Hippocampal formation (tissue), 2 donors: ENCODE measurements around the gene ITPRIP.

Experiments
- DNase-seq, 2 donors: peaks; one replicate each; lab custom pipeline; 2025; lab: John Stamatoyannopoulos, UW

The ITPRIP gene

GRCh38 chr10:104342941-104343411 lies 4.7 kb upstream of the ITPRIP start:
- DNase-seq: no peak

GRCh38 chr10:104340641-104341040 lies 2.4 kb upstream of the ITPRIP start:
- no peak for DNase-seq

- no peak for DNase-seq
Measured at GRCh38 chr10:104340111-104340526, 1.9 kb upstream of the ITPRIP start.

GRCh38 chr10:104339469-104340110 lies 1.3 kb upstream of the ITPRIP start:
- peak in 1 of 2 donors; percentile 53 for DNase-seq

GRCh38 chr10:104337521-104337984 lies 712 bp downstream of the ITPRIP start:
- no peak for DNase-seq

GRCh38 chr10:104336821-104337467 lies 1.3 kb downstream of the ITPRIP start:
- no peak for DNase-seq

- no peak for DNase-seq
Measured at GRCh38 chr10:104334965-104335650, 3.2 kb downstream of the ITPRIP start.

- no peak for DNase-seq
Measured at GRCh38 chr10:104334561-104334960, 3.7 kb downstream of the ITPRIP start.

- no peak for DNase-seq
Measured at GRCh38 chr10:104333728-104334373, 4.4 kb downstream of the ITPRIP start.

- no peak for DNase-seq
Measured at GRCh38 chr10:104333032-104333727, 5.1 kb downstream of the ITPRIP start.

- no peak for DNase-seq
Measured at GRCh38 chr10:104332243-104333031, 5.8 kb downstream of the ITPRIP start.

GRCh38 chr10:104331208-104331838 lies 6.9 kb downstream of the ITPRIP start:
- no peak for DNase-seq

- no peak for DNase-seq
Measured at GRCh38 chr10:104330168-104331110, 7.8 kb downstream of the ITPRIP start.

- no peak for DNase-seq
Measured at GRCh38 chr10:104329735-104330134, 8.5 kb downstream of the ITPRIP start.

GRCh38 chr10:104328896-104329710 lies 9.2 kb downstream of the ITPRIP start:
- DNase-seq: peak; percentile 58 to 72

GRCh38 chr10:104328646-104328895 lies 9.7 kb downstream of the ITPRIP start:
- DNase-seq: peak in 1 of 2 donors; percentile 57

- peak in 1 of 2 donors; percentile 57 for DNase-seq
Measured at GRCh38 chr10:104327745-104328645, 10.3 kb downstream of the ITPRIP start.
